HG03095 (cell line): ENCODE data around the gene YPEL1.
"Not testable (repeated sequence)": the region's sequence is repeated elsewhere in the genome, so short reads cannot be mapped to it uniquely, and the experiment has no call there.

Source experiments
- ATAC-seq: cut with Tn5 transposase; IDR thresholded peaks from one replicate; pipeline ENCODE4 v1.9.1; 2021; ENCODE audit warnings: moderate library complexity; ENCODE audit not compliant: unreplicated experiment

YPEL1 gene

DNA sequence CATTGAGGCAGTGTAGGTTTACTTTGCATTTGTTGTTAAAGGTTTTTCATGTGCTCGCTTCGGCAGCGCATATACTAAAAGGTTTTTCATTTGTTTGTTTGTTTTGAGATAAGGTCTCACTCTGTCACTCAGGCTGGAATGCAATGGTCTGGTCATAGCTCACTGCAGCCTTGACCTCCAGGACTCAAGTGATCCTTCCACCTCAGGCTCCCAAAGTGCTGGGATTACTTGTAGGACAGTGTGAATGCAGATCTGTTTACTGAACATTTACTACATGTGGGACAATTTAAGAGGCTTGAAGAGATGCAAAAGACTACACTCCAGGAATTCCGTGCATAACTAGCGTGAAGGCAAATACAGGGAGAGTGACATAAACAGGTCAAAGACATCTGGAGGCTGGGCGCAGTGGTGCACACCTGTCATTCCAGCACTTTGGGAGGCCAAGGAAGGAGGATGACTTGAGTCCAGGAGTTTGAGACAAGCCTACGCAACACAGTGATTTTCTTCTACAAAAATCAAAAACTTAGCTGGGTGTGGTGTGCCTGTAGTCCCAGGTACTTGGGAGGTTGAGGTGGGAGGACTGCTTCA is 34.1 kb downstream of the YPEL1 start:
- ATAC-seq, result no peak

DNA sequence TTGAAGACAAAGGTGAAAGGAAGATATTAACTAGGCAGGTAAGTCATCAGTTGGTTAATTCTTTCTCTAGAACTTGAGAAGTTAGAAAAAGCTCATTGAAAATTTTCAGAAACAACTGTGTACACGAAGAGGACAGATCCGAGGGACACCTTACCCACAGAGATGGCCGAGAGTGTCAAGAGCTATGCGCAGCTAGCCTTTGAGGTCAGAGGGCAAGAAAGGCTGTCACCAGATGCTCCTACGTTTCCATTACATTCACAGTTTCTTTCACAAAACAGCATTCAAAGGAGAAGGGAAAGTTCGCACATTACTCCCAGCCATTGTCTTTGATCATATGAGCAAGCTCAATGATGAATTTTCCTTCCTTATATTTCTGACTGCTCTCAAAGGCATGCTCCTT is 34.8 kb downstream of the YPEL1 start:
- ATAC-seq, result no peak

DNA sequence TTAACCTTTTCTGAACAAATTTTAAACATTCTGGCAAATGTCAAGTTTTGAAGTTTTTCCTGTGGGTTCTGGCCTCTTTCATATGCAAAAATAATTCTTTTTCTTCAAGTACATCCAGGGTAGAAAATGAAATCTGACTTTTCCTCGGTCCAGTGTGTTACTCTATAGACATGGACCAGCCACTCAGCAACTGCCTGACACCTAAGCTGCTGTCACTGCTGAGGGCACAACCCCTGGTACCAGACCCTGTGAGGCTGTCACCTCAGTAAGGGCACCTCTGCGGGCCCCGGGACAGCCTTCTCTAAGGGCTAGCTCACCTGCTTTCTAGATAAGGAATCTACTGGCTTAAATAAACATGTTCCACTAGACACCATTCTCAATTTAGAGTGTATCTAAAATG is 36.0 kb downstream of the YPEL1 start:
- ATAC-seq, result no peak

DNA sequence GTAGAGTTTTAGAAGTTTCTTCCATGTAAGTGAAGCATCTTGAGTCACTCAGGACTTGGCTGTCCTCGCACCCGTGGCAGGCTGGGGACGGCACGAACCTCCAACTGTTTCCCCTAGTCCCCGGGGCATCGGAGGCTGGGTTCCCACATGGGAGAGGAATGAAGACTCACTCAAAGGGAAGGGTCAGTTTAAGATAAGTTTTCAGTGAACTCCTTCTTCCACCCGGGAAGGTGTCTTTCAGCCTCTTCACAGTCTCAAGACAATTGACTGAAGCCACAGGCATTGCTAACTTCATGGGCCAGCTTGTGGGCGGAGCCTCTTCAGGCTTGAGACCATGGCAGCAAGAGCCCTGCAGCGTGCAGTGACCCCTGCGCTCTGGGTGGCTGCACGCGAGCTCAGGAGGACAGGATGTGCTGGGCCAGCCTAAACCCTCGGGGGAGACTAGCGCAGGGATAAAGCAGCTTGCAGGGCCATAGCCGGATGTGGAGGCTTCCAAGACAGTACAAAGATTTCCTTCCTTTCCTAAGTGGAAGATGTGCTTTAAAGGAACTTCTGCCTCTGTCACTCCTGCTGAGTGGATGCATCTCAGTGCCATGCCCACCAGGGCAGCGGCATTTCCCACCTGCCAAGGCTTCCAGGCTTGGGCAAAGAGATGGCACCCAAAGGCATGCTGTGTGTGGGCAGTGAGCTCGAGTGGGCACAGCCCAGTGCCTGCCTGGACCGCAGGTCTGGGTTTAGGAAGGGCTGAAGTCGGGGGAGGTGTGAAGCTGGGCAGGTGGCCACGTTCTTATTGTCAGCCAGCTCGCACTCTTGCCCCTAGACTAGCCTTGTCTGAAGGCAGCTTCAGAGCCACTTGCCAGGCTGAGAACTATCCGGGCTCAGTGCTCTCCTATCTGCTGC is 36.9 kb downstream of the YPEL1 start:
- no peak for ATAC-seq

DNA sequence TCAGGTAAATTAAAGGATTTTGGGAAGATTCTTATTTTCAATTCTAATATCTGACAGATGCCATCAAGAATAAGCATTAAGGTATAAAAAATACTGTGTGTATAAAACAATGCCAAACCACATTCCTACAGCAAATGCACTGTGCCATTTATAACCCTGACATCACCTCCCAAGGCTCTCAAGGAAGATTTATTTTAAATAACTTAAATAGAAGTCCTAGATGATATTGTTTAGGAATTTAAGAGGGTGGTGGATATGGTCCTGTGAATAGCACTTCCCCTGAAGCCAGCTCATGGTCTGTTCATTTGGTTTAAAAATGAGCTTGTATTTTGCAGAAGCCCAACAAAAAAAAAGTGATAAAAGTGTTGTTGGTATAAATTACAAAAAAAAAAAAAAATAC is 37.7 kb downstream of the YPEL1 start:
- ATAC-seq, result no peak

DNA sequence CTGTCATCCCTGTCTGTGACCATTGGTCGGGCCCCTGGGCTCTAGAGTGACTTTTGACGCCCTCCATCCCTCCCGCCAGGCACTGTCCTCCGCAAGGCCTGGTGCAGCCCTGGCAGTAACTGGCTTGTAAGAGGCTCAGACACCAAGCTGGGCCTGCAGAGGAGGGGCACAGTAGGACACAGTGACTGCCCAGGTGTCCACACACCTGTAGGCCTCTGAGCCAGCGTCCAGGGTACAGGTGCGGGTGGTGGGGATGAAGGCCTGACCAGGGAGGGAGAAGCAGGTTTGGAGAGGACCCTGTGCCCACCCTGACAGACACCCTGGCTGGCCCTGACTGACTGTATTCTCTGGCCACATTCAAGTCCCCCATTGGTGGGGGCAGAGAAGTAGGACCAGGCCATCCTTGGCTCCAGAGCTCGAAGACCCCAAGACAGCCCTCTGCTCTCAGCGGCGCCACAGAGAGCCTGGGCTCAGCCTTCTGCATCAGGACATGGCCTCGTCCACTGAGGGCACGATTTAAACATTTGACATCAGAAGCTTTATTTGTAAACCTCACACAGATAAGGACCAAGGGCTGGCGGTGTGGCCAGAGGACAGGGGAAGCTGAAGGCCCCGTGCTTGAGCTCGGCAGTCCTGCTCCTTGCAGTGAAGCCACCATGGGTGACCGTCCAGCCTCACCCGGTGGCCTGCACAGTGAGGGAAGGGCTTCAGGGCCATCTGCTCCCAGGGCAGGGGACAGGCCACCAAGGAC is 38.4 kb downstream of the YPEL1 start:
- ATAC-seq, result no peak

DNA sequence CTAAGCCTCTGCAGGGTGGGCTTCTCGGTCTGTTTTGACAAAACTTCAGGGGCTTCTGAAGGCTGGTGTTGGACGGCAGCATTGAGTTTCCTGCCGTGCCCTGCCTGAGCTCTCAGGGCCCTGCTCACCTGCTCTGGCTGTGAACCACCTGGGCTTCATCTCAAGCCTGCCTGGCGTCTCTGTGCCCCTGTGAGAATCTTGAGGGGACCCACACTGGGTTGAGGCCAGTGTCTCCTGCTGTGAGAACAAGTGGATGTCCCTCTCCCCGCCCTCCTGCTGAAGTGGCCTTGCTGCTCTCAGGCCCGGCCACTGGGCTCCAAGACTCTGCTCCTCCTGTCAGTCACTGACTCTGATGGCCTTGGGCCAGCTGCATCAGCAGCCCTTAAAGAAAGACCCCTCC is 39.5 kb downstream of the YPEL1 start:
- no peak for ATAC-seq

DNA sequence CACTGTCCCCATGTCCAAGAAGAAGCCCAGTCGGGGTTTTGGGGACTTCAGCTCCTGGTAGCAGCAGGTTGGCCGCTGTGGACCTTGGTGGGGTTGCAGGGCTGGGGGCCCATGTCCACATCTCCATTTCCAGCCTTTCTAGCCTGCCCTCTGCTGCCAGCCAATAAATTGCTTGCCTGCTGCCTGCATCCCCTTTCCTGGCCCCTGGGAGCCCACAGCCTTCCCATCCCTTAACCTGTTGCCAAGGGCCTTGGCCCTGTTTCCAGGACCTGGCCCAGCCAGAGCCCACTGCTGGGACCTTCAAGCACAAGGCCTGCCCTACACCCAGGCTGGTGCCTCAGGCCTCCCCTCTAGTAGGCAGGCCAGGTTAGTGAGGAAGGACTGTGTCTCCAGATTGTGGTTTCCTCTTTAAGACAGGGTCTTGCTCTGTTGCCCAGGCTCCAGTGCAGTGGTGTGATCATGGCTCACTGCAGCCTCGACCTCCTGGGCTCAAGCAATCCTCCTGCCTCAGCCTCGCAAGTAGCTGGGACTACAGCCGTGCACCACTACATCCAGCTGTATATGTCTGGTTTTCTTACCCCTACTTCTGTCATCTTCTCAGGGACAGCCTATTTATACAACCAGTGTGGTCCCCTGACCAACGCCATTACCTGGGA is 40.0 kb downstream of the YPEL1 start:
- ATAC-seq, result no peak

DNA sequence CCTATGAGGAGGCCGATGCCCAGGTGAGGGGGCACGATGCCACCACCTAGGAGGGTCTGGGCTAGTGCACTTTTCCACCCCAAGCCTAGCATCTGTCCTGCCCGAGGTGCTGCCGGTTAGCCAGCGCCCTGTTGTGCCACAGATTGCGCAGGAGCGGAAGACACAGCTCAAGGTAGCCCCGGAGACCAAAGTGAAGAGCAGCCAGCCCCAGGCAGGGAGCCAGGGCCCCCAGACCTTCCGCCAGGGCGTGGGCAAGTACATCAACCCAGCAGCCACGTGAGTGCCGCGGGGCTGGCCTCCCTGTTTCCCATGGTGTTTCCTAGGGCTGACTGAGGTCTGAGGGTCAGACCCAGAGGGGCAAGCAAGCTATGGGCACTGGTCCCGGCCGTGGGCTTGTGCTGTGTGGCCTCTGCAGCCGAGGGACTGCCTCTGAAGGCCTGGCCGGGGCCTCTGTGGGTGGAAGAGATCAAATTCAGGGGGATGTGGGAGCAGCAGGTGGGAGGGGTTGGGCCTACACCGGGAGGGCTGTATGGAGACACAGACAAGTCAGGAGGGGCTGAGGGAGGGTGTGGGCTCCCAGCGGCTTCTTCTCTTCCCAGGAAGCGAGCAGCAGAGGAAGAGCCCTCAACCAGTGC is 40.7 kb downstream of the YPEL1 start:
- ATAC-seq, result no peak

DNA sequence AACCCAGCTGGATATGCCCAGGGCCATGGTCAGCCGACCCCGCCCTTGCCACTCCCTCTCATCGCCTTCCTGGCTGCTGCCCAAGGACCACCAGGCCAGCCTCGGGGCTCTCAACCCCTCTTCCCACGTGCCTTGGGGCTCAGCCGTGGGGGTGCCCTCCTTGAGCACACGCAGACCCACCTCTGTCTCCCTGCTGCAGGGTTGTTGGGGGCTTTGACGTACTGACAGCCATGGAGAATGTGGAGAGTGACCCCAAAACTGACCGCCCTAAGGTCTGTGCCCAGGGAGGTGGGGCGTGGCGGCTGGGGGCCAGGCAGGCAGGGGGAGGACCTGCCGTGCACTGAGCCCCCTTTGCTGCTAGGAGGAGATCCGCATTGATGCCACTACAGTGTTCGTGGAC is 41.2 kb downstream of the YPEL1 start:
- no peak for ATAC-seq

DNA sequence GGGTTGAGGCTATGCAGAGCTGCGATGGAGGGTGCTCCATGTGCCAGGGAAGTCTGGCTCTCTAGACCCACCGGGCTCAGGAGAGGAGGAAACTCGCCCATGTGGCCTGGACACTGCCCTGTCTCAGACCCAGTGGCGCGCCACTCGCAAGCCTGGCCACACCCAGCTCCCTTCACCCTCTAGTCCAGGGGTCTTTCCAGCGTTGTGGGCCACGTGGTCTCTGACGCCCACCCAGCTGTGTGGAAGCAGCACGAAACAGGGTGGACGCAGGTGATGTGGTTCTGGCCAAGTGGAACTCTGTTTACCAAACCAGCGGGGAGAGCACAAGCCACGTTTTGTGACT is 41.6 kb downstream of the YPEL1 start:
- no peak for ATAC-seq

DNA sequence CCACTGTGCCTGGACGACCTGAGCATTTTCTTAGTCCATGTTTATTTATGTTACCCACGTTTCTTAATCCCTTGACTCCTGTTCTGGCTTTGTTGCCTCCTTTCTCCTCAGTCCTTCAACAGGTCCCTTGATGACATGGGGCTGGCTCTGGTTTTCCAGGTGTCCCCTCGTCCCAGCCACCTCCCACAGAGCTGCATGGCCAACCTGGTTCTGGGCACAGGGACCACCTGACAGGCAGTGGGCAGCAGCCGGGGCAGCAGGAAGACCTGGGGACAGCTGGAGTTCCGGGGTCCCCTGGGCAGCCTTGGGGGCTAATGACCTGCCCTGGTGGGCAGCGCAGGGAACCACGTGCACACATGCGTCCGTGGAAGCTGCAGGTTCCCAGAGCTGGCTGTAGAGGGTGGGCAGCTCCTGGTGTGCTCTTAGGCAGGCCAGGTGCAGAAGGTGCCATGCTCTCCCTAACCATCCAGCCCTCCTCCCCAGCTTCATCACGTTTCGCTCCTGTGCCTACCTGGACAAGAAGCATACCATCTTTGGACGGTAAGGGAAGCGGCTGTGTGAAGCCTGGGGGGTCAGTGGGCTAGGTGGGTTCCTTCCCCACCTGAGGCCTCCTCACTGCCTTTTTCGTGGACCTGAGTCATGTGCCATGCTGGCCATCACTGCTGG is 42.1 kb downstream of the YPEL1 start:
- no peak for ATAC-seq

DNA sequence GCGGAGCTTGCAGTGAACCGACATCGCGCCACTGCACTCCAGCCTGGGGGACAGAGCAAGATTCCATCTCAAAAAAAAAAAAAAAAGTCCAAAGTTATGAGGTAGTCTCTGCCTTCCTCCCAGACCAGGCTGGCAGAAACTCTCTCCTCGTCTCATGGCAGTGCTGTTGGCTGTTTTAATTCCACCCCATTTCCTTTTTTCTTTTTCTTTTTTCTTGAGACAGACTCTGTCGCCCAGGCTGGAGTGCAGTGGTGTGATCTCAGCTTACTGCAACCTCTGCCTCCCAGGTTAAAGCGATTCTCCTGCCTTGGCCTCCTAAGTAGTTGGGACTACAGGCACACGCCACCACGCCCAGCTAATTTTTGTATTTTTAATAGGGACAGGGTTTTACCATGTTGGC is 42.7 kb downstream of the YPEL1 start:
- ATAC-seq, result not testable (repeated sequence)

DNA sequence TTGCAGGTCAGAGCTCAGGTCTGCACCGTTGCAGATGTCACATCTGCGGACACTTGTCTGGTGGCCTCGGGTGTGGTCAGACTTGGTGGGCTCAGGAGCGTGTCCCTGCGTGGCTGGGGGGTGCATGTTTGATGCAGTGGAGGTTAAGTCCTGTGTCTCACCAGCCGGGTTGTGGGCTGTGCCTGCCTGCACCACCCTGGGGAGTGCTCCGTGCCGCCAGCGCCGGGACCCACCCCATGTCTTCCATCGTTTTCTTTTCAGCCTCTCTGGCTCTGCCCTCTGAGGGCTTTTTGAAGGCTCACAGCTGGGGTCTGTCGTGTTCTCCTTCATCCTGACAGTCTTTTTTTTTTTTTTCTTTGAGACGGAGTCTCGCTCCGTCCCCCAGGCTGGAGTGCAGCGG is 43.8 kb downstream of the YPEL1 start:
- no peak for ATAC-seq

DNA sequence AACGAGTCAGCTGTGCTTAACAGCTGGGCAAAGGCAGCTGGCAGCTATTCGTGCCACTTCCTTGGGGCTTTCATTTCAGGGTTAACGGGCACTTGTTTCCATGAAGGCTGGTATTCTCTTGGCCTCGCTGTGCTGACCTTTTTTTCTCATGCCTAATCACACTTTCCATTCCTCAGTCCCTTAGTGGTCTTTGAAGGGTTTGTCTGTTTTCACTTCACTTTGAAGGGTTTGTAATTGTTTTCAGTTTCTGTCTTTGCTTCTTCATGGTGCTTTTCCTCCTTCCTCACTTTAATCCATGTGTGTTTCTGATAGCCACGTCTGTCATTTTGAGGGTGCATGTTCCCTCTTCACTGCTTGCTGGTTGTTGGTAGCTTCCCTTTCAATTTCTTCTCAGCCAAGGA is 45.2 kb downstream of the YPEL1 start:
- ATAC-seq, result no peak

DNA sequence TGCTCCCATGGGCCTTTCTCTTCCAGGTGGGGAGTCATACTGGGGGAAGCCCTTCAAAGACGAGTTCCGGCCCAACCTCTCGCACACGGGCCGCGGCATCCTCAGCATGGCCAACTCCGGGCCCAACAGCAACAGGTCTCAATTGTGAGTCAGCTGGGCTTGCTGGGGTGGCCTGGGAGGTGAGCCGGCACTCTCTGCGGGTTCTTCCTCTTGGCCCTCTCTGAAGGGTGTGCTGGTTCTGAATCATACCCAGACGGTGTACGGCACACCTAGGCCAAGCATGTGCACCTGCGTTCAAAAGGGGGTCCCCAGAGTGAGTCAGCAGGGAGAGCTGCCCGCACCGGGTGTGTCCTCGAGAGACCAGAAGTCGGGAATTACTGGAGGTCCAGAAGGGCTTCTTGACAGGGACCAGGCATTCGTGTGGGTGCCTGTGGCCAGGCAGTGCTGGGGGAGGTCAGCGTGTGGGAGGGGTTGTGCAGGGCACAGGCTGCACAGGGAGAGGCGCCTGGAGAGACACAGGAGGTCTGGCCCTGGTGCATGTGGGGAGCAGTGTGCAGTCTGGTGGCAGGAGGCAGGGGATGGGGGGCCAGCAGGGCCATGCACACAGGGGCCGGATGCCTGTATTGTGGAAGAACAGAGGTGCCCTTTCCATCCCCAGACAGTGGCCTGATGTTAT is 46.8 kb downstream of the YPEL1 start:
- ATAC-seq, result no peak

DNA sequence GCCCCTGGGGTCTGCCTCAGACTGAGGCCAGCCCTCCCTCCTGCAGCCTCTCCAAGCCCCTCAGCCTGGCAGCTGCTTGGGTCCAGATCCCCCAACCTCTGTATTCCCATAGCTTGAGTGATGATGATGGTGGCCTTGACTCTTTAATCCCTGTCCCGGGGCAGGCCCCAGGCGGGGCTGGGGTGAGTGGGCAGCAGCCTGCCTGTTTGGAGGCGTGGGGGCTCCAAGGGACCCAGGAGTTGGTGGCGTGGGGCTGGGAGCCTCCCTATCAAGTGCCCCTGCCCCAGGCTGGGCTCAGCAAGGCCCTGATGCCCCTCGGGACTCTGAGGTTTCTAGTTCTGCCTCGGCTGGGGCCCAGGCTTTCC is 47.3 kb downstream of the YPEL1 start:
- ATAC-seq, result no peak

DNA sequence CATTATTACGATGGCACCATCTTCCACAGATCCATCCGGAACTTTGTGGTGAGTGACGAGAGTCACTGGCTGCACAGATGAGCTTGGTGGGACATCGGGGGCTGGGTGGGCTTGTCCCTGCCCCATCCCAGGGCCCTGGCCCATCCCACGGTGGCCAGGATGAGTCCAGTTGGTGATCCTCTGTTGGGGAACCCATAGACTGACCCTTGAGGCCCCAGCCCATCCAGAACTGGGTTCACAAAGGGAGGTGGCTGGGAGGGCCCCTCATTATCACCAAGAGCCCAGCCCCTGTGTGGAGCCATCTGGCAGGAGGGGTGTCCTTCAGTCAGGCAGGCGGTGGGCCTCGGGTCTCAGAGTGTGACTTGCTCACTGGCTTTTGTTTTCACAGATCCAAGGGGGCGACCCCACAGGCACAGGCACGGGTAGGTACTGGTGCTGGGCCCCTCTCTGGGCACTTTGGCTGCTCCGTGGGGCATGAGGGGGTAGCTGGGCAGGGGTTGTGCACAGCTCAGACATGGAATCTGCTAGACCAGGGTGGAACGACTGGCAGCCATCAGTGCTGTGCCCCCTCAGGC is 47.8 kb downstream of the YPEL1 start:
- ATAC-seq, result no peak

DNA sequence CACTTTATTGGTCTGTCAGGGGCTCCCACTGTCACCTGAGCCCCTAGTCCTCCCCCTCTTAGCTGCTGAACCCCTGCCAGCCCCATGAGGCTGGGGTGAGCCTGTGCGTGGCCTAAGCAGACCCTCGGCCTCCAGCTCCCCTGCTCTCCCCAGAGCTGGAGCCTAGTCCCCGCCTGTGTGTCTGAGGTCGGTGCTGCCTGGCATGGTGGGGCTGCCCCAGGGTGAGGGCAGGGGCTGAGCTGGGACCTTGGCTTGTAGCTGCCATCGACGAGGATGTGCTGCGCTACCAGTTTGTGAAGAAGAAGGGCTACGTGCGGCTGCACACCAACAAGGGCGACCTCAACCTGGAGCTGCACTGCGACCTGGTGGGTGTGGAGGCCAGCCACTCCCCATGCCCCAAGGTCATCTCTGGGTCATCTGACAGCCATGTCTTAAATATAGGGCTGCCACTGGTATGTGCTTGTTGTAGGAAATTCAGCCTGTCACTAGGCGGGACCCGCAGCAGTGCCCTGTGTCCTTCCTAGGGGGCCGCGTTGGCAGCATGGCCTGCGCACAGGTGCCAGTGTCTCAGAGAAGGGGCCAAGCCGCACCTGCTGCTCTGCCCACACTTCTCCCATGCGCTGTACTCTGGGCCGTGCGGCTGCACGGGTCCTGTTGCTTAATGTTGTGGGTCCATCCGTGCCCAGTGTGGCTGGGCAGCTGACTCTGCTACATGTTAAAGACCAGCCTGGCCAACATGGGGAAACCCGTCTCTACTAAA is 48.8 kb downstream of the YPEL1 start:
- no peak for ATAC-seq
